ENCODE measurements around the gene CPXM1.
A peak's percentile ranks its signal among the peaks of the same experiment; 100 is the strongest.
"Not testable (repeated sequence)": the region's sequence is repeated elsewhere in the genome, so short reads cannot be mapped to it uniquely, and the experiment has no call there.

The CPXM1 gene

GRCh38 chr20:2816030-2816582 is 15.7 kb upstream of the CPXM1 start, which contains the start of gene TMEM239:
TMEM239 (plus strand) TSS chr20:2816364; CDS start chr20:2816555, 191 bp downstream.
- TF ChIP-seq CTCF (IDR thresholded peaks at IDR 0.05; ENCODE audit: low read depth, low read length) = no peak
- H3K4me3 ChIP-seq (replicated peaks in 1 of 2; ENCODE audit: low read depth in 2 of 2, low read length in 2 of 2) = no peak within 1 kb of the TSS

GRCh38 chr20:2815242-2815900 is 14.9 kb upstream of the CPXM1 start:
- H3K4me3 ChIP-seq (replicated peaks in 1 of 2; ENCODE audit: low read depth in 2 of 2, low read length in 2 of 2) = no peak overlapping the region
- TF ChIP-seq CTCF (IDR thresholded peaks at IDR 0.05; ENCODE audit: low read depth, low read length) = no peak
- DNase-seq (ENCODE audit: low read depth in 2 of 2) = no peak

More at GRCh38 chr20:2816030-2816582, 15.7 kb upstream of the CPXM1 start, which contains the start of gene TMEM239:
- DNase-seq (ENCODE audit: low read depth in 2 of 2) = no peak

- H3K4me3 ChIP-seq (replicated peaks in 1 of 2; ENCODE audit: low read depth in 2 of 2, low read length in 2 of 2) = no peak within 1 kb of the TSS
- no peak for TF ChIP-seq CTCF (IDR thresholded peaks at IDR 0.05; ENCODE audit: low read depth, low read length)
- peak; percentile 98 to 100 for DNase-seq (ENCODE audit: low read depth in 2 of 2)
These were observed 14.2 kb upstream of the CPXM1 start, which contains the start of gene C20orf141 for GRCh38 chr20:2814587-2815051. C20orf141 (plus strand) TSS chr20:2814987; CDS start chr20:2815185, 198 bp downstream.

- DNase-seq (ENCODE audit: low read depth in 2 of 2) = no peak
- no peak overlapping the region for H3K4me3 ChIP-seq (replicated peaks in 1 of 2; ENCODE audit: low read depth in 2 of 2, low read length in 2 of 2)
- no peak for TF ChIP-seq CTCF (IDR thresholded peaks at IDR 0.05; ENCODE audit: low read depth, low read length)
These were observed 13.6 kb upstream of the CPXM1 start for GRCh38 chr20:2814076-2814475.

GRCh38 chr20:2812189-2812588 is 11.8 kb upstream of the CPXM1 start:
- TF ChIP-seq CTCF (IDR thresholded peaks at IDR 0.05; ENCODE audit: low read depth, low read length) = no peak
- no peak overlapping the region for H3K4me3 ChIP-seq (replicated peaks in 1 of 2; ENCODE audit: low read depth in 2 of 2, low read length in 2 of 2)
- DNase-seq (ENCODE audit: low read depth in 2 of 2) = no peak

GRCh38 chr20:2809690-2810089 is 9.3 kb upstream of the CPXM1 start:
- H3K4me3 ChIP-seq (replicated peaks in 1 of 2; ENCODE audit: low read depth in 2 of 2, low read length in 2 of 2) = no peak overlapping the region
- TF ChIP-seq CTCF (IDR thresholded peaks at IDR 0.05; ENCODE audit: low read depth, low read length) = no peak
- no peak for DNase-seq (ENCODE audit: low read depth in 2 of 2)

GRCh38 chr20:2807929-2808328 is 7.5 kb upstream of the CPXM1 start:
- H3K4me3 ChIP-seq (replicated peaks in 1 of 2; ENCODE audit: low read depth in 2 of 2, low read length in 2 of 2); DNase-seq (ENCODE audit: low read depth in 2 of 2): not testable (repeated sequence)

Measured in cardiac fibroblast (primary cell).